NCI-H1694 treated with DMSO at 0.1 percent for 48 hours (cell line): ENCODE data around the gene DNAJB6.

ENCODE experiments used
- DNase-seq: peaks from one replicate; lab custom pipeline; 2025; lab: John Stamatoyannopoulos, UW

Gene DNAJB6

DNA sequence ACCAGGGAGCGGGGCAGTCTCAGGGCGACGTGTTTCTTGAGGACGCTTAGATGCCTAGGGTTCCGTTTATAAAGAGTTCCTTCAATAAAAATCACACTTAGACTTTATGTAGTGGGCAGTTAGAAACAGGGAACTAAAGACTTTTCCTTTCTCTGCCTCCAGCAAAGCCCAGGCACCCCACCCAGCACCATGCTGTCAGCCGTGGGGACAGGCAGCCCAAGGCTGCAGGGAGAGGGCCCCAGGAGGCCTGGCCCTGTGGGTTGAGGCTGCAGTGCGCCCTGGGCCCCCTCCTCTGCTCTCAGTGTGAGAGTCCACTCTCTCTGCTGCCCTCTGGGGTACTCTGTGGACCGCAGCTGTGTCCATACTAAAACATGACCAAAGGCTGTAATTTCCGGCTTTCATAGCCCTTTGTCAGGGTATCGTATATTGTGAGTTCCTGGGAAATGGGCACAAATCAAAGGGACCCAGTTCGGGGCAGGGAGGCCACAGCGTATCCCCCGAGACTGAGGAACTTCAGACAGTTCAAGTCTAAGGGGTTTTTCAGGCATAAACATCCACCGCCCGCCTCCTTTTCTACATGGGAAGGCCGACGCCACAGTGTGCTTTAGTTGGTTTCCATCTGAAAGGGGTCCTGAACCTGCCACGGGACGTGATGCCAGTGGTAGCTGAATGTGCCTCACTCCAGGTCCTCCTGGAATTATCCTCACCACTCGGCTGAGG is 59.7 kb downstream of the DNAJB6 start:
- DNase-seq = no peak

DNA sequence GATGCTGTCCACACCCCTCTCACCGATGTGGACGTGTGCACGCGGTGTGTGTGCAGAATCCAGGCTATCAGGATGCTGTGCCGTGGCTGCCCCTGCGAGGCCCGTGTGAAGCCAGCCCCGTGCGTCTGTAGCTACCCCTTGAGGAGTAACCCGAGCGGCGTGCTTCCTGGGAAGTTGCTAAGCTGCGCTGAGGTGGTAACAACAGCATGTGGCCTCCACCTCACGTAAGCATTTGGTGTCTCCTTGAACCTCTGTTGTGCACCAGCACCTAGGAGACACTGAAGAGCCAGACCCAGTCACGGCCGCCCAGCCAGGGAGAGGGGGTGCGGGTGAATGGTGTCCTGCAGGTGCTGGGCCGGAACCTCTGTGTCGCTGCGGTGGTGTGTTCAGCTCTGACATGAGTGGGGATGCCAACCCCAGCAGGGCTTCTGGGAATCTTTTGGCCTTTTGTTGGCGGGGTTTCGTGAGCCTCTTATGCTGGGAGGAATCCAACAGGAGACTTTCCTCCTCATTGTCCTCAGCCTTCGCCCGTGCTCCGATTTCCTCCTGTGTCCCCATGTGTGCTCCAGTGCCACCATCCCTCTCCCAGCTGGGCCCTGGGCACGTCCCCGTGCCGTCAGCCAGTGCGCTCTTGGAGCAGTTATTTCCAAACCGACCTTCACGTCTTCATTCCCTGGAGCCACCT is 60.4 kb downstream of the DNAJB6 start:
- DNase-seq = no peak

DNA sequence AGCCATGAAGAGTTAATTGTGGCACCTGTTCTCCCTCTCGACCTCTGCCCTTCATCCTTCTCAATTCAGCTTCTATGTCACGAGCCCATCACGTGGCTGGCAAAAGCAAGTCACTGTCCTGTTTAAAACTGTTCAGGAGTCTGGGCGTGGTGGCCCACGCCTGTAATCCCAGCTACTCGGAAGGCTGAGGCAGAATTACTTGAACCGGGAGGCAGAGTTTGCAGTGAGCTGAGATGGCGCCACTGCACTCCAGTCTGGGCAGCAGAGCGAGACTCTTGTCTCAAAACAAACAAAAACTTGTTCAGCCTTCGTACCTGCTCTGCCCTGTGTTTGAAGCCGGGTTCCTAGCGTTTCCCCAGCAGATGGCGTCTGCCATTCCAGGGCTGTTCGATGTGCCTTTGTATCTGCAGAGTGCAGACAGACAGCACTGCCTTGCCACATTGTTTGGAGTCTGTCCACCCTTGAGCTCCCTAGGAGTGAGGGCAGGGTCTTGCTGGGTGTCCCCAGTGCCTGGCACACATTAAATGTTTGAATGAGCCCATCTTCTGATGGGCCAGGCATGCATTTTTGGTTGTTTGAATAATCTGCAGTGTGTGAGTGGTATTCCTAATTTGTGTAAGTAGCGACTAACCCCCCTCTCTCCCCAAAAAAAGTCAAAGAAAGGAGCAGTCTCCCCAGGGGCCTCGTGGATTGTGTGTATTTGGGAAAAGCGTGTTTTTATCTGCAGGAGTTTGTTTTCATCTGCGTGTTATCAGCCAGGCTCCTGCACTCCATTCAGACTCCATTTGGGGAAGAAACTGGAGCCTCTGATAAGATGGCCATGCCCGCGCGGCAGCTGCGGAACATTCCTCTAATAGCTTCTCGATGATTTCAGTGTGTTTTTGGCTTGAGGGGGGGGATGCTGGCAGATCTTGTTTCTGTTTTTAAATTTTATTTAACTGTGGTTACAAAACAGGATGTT is 61.2 kb downstream of the DNAJB6 start:
- DNase-seq = peak; percentile 41

DNA sequence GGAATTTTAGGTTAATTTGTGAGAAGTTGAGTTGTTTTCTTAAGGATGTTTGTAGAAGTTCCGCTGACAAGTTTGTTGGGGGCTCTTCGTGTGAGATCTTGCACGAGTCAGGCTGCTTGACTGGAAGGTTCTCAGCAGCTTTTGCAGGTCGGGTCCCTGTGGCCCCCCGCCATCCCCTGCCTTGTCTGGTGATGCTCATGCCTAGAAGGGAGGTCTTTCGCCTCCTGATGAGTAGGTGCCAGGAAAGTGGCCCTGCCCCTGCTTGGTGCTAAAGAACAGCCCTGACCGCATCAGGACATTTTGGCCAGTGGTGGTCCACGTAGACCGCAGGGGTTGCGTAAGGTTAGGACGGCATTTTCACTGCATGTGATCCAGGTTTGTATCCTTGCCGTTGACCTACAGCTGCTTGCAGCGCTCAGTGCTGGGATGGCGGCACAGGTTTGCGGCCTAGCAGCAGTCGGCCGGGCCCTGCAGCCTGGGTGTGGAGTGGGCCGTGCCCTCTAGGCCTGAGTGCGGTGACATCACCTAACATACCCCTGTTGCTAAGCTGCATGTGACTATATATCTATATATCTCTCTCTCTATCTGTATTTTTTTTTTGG is 62.4 kb downstream of the DNAJB6 start:
- DNase-seq = no peak

DNA sequence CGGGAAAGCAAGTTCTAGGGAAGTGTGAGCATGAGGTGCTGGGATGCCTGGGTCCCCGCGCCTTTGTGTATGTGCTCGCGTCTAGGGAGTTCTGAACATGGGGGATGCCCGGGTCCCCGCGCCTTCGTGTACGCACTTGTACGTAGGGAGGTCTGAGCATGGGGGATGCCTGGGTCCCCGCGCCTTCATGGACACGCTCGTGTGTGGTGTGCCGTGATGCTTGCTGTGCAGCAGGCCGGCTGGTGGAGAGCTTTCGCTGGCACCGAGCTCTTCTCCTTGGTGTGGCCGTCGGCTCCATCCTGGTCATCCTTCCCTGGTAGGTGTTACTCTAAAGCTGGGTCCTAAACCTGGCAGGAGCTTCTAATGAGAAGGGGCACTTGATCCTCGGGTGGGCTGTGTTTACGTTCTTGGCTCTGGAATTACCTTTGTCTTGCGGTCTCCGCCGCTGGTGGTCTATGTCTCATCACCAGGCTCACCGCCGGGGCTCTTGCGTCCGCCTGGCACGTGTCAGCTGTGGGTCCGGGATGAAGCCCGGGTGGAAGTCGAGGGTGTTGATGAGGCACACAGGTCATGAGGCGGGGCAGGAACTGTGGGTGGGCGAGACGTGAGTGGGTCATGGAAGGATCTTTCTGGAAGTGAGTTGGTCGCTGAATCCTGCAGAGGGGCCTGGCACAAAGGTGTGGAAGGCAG is 63.5 kb downstream of the DNAJB6 start:
- DNase-seq = no peak

DNA sequence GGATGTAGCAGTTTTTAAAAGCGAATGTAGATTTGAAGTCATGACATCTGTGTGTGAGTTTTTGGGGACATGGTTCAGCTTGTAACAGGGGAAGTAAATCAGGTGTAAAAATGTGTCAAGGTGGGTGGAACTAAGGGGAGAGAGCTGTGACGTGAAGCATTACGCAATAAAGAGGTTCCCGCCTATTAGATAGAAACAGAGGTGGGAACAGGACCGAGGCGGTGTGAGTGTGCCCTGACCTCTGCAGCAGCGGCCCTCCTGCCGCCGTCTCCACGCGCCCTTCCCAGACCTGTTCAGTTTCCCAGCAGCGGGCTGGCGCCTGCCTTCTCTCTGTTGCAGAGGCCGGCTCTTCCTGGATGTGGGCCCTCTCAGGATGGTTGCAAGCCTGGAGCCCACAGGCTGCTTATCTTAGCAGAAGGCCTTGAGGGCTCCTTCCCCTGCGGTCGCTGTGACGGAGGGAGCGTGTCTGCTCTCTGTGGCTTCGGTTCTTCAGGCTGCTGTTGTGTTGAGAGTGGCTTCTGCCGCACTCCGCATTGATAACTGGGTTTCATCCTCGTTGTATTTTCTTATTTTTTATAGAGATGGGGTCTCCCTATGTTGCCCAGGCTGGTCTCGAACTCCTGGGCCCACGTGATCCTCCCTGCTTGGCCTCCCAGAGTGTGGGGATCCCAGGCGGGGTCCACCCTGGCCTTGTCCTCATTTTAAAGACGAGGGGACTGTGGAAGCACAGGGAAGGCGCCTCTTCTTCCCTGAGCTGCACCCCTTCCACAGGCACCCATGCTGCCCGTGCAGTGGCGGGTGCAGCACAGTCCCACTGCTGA is 65.0 kb downstream of the DNAJB6 start:
- DNase-seq = no peak

DNA sequence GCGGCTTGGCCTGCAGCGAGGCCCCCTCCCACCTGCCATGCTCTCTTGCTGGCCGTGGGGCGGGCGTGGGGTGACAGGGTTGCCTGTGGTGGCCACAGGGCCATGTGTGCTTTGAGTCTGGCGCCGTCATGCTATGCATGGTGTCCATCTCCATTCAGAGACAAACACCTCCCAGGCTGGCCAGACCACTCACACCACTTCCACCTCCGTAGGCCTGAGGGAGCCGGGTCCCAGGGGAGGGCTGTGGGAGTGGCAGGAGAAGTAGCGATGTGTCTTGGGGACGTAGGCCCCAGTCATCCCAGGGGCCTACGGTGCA is 65.5 kb downstream of the DNAJB6 start:
- DNase-seq = no peak

DNA sequence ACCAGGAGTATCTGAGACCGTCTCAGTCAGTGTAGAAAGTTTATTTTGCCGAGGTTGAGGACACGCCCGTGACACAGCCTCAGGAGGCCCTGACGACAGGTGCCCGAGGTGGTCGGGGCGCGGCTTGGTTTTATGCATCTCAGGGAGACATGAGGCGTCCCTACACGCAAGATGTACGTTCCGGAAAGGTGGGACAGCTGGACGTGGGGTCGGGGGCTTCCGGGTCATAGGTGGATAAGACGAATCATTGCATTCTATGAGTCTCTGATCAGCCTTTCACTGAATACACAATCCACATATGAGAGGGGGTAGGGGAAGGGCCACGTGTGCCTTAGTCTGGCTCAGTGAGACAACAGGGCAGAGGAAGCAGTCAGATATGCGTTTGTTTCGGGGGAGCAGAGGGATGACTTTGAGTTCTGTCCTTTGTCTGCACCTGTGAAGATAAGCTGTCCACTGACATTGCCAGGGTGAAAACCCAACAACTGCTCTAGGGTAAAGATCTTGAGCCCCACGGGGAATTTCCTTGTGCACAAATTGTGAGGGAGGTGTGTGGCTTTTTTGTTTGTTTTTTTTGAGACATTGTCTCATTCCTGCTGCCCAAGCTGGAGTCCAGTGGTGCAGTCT is 66.2 kb downstream of the DNAJB6 start:
- DNase-seq = no peak

DNA sequence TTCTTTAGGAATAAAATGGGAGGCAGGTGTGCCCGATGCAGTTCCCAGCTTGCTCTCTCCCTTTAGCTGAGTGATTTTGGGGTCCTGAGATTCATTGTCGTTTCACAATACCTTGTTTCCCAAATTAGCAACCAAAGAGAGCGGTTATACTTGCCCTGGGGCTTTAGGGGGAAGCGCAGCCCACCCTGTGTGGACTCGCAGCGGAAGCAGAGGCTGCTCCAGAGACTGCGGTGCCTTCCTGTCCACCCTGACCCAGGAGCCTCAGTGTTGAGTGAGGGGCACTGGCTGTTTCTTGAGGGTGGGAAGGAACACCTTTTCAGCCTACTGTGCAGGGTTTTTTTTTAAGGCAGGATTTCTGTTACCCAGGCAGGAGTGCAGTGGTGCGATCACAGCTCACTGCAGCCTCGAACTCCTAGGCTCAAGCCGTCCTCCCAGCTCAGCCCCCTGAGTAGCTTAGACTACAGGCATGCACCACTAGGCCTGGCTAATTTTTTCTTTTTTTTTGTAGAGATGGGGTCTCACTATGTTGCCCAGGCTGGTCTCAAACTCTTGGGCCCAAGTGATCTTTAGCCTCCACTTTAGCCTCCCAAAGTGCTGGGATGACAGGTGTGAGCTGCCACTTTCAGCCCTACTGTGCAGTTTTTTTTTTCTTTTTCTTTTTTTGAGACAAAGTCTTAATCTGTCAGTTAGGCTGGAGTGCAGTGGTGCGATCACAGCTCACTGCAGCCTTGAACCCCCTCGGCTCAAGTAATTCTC is 67.0 kb downstream of the DNAJB6 start:
- no peak for DNase-seq

DNA sequence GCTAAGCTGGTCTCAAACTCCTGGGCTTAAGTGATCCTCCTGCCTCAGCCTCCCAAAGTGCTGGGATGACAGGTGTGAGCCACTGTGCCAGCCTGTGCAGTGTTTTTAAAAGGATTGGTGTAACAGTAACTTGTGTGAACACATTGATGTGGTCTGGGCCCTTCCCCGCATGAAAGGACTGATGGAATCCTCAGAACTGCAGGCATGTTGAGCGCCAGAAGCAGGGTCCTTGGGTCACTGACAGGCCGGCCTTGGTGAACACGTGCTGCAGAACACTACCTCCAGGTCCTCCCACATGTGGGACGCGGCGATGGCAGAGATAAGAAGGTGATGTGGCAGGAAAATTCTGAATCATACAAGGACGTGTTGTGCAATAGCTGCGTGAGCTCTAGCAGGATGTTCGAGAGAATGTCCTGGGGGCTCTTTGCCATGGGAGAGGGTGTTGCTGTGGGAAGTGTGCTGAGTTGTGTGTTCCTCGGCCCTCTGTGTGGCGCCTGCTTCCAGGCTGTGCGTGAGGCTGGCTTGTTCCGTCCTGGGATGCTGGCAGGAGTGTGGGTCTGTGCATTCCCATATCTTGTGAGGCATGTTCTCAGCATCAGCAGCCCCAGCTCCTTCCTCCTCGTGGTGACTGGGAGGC is 68.2 kb downstream of the DNAJB6 start:
- DNase-seq = no peak

DNA sequence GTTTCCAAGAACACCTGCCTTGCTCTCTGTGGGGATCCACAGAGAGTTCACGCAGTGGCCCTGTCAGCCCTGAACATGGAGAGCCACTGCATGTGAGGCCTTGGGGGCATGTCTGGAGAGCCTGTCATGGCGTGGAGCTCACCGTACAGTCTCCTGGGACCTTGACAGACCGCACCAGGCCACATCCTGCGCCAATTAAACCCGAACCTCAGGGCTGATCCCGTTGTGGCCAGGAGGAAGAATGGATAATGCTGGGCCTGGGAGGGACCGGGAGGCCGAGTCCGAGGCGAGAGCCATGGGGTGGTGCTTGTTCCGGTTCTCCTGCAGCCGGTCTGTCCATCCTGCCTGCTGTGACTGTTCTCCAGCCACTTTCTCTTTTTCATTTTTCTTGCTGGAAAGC is 68.7 kb downstream of the DNAJB6 start:
- DNase-seq = no peak

DNA sequence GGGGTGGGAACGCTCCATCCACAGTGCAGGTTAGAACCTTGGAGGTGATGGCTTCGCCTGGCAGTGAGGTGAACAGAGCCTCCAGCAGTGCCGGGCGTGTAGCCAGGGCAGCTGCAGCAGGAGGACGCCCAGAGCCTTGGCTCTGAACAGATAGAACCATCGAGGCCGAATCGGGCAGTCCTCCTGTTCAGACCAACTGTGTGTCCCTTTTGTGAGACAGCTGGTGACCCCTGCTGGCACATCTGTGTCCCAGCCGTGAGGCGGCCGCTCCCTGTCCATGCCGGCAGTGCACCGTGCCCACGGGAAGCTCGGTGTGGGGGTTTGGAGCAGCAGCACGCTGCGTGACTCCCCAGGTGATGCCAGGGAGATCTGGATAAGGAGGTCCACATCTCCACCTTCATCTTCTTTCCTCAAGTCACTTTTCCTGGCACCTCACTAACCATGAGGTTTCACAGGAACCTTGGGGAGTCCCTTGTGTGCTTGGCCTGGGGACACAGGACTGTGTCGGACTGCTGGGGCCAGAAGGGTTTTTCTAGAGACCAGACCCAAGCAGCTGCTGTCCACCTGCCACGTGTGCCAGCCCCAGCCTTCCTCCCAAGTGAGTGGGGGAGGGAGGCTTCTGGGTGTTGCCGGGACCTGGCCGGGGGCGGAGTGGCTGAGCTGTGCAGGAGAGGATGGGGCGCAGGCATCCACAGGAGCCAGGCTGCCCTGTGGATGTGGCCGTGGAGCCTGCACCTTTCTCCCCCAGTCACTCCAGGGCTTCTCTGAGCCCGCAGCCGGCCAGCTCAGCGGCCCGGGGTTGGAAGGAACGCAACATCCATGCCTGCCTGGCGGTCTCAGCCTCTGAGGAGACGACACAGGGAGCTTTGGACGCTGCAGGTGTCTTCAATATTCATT is 69.4 kb downstream of the DNAJB6 start:
- no peak for DNase-seq

DNA sequence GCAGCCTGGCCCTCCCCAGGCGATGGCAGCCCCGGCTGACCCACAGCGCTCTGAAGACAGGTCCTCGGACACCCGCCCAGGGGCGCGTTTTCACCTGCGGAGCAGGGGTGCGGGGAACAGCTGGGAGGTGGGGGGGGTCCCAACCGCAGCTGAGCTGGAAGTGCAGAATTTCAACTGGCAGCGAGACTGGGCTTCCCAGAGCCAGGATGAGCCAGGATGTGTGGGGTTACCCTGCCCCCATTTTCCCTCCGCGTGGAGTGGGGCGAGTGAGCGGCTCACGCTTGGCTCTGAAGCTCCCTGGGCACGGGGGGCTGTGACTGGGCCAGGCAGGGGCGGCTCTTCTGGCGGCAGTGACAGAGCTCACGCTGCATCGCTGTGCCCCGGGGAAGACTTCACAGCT is 70.2 kb downstream of the DNAJB6 start:
- DNase-seq = no peak

DNA sequence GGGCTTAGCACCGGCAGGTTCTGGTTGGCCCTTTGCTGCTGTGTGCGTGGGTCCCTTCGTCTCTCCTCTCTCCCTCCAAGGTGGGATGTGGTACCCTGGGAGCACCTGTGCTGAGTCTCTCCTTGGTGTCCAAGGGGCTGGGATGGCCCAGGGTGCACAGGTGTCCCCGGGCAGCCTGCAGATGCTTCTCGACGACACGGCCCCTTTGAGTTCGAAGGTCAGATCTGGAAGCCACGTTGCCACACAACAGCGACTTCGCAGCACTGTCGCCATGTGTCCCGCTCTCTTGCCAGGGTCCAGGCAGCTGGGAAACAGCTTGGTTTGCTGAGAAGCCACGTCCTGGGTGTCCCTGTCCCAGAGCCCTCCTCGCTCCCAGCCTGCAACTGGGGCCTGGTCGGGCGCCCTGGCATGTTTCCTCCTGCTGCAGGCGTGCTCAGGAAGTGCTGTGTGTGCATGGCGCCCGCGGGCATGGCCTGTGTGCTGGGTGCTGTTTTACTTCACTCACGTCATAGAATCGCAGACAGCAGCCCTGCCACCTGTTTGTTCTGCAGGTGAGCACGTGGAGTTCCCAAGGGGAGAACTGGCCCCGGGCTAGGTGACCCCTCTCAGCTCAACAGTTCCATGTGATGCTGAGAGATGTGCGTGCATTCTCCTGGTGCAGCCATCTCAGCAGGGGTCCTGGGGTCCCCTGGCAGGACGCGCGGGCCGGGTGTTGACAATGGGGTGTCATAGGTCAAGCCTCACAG is 70.9 kb downstream of the DNAJB6 start:
- no peak for DNase-seq

DNA sequence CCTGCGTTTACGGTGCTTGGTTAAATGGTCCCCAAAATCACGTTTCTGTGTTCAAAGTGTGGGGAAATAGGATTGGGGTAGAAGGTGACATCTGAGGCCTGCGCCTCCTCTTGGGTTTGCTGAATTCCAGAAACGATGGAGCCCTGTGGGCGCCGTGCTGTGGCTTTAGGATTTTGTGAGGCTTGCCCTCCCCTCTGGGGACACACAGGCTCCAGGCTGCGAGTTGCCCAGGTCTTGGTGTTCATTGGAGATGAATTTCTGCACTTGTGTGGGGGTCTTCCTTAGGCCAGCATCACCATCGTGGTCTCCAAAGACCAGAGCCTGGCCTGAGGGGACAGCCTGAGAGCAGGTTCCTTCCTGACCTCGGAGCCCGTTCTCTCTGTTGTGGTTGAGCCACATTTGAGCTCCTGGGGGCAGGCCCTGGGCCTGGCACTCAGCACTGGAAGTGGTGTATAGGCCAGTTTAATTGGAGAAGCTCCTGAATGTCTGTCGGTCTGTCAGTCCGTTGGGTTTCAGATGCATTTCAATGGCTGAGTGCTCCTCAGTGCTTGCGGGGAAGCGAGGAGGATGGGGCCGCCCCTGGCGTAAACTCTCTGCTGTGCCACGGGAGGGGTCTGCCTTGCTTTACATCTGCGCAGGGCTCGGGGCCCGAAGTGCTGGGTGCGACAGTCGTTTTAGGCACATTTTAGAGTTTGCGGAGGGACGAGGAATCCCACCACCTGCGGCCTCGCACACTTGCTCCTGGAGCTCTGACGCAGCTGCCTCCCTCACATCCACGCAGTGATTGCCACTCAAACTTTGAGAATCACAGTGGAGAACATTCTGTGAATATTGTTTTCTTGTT is 71.7 kb downstream of the DNAJB6 start:
- DNase-seq = no peak

DNA sequence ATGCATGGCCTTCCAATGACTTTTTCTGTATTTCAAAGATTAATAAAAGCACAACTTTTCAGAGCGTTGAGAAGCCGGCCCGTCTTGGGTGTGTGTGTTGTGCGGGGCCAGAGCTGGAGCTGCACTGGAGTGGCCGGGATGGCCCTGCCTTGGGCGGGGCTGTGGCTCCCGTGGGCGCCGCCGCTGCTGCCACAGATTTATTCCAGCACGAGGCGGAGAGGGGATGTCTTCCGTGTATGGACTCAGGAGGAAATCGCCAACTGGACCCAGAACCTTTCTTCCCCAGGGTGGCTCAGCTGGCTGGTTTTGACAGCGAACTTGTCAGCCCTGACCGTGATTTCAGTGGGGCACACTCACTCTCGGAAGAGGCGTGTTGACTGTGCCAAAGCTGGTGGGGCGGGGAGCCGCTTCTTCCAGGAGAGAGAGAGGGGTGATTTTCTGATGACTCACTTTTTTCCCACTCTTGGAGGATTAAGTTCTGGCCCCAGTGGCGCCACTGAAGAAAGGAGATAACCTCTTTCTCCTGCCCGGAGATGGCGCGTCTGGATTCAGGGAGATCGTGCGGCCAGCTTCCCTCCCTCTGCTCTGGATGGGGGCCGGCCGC is 72.4 kb downstream of the DNAJB6 start:
- no peak for DNase-seq
